Hypothalamus (tissue), 51 donors: ENCODE measurements around the gene PTPRA.

Experiments used
- DNase-seq, 51 donors: peaks; one replicate each; lab custom pipeline; 2025; lab: John Stamatoyannopoulos, UW

Gene PTPRA

DNA sequence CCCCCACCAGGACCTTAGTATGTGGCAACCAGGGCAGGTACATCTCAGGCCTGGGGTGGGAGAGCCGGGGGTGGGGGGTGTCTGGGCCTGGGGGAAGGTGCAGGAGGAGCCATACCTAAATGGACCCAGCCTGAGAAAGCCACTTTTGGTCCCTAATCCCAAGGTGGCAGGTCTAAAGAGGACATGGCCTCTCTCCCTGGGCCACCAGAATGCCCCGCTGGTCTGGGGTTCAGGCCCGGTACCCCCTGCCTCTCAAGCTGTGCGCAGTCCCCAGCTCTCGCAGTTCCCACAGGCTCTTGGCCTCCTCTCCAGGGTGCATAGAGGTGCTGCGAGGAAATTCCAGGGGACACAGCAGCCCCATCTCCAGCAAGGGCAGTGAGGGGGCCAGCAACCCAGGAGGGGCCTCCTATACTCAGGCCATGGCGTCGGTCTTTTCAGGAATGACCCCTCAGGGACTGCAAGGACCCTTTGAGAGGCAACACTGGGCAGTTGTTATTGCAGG is 212.3 kb downstream of the PTPRA start:
- DNase-seq: no peak

DNA sequence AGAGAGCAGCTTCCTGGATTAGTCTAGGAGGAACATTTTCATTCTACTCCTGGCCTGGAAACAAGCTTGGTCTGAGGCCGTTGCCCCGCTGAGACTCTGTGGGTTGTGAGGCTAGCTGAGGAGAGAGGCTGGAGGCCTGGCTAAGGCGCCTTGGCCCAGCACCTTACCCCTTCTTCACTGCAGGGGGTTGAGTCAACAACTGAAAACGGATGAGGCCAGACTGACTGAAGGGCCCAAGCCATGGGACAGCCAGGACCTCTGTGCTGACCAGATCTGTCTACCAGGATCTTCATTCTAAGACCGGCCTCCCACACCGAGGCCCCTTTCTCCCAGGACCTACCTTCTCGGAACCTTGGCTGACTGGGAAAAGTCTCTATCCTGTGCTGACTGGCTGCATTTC is 214.8 kb downstream of the PTPRA start:
- DNase-seq: no peak
